HG03558 (cell line): Measurements from ENCODE around the gene THY1.
"Not testable (repeated sequence)": the region's sequence is repeated elsewhere in the genome, so short reads cannot be mapped to it uniquely, and the experiment has no call there.

Experiments used
- ATAC-seq: cut with Tn5 transposase; IDR thresholded peaks from one replicate; pipeline ENCODE4 v1.9.1; 2021; ENCODE audit warnings: moderate number of reproducible peaks; ENCODE audit not compliant: unreplicated experiment; ENCODE audit errors: extremely low read depth

THY1 gene

DNA sequence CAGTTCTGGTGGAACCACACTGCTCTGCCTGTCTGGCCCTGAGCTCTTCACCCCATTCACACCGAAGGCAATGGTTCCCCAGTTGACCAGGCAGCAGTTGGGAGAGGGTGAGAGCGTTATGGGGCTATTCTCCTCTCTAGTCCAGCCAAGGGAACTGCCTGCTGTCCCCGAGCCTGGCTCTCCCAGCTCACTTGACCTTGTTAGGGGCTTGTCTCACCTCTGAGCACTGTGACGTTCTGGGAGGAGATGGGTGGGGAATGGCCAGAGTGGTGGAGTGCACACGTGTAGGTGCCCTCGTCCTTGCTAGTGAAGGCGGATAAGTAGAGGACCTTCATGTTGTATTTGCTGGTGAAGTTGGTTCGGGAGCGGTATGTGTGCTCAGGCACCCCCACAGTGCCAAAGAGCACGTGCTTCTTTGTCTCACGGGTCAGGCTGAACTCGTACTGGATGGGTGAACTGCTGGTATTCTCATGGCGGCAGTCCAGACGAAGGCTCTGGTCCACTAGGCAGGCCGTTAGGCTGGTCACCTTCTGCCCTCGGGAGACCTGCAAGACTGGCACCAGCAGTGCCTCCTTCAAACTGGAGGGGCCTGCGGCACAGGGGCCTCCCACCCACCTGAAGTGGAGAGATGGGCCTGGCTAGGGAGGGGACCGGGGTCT, 3.0 kb downstream of the THY1 start:
- no peak for ATAC-seq

DNA sequence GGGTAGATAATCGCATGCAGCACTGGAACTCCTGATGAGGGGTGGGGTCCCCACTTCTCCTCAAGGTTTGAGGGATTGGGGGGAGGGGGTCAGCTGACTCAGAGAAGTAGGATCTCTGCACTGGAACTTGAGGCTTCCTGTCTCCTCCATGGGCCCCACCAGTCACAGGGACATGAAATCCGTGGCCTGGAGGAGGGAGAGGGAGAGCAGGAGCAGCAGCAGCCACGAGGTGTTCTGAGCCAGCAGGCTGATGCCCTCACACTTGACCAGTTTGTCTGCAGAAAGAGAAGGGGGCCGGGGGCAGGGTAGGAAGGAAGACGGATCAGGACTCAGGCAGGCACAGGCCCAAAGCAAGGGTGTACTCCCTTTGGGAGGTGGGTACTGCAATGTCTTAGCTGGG, 3.7 kb downstream of the THY1 start:
- ATAC-seq, result no peak

DNA sequence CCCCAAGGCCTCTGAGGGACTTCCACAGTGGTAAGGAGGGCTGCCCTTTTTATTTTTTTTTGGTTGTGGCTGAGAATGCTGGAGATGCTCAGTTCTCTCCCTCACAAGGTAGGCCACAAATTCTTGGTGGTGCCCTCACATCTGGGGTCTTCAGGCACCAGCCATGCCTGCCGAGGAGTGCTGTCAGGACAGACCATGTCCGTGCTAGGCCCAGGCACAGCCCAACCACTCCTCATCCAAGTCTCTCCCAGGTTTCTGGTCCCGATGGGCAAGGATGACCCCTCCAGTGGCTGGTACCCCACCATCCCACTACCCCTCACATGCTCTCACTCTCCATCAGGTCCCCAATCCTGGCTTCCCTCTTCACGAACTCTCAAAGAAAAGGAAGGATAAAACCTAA, 4.2 kb downstream of the THY1 start:
- ATAC-seq, result no peak

DNA sequence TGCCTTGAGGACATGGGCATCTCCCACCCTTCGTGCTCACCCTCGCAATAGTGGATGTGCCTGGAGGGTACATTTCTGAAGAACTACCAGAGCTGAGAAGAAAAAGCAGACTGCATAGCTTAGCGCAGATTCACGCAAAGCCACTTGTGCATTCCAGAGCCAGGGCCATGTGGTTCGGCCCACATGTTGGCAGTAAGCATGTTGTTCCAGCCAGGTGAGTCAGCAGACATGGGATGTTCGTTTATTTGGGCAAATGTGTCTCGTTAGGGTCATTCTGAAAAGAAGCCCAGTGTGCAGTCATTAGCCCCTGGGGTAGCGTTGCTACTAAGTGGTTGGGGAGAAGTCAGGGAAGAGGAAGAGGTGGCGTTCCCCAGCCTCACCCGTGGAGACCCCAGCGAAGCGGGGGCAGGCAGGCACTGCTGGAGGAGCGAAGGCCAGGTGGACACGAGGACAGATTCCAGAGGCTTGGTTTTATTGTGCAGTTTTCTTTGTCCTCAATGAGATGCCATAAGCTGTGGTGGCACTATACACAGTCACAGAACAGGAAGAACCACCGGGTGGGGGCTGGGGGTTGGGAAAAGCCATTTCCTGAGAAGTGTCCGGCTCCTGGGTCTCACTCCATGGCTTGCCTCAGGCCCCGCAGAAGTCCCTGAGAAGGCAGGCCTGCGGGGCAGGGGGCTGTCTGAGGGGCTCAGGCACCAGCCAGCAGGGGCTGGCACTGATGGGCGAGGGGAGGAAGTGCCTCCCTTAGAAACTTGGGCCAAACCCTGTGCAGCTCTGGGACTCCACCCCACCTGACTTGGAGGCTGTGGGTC, 5.0 kb downstream of the THY1 start:
- ATAC-seq, result no peak

DNA sequence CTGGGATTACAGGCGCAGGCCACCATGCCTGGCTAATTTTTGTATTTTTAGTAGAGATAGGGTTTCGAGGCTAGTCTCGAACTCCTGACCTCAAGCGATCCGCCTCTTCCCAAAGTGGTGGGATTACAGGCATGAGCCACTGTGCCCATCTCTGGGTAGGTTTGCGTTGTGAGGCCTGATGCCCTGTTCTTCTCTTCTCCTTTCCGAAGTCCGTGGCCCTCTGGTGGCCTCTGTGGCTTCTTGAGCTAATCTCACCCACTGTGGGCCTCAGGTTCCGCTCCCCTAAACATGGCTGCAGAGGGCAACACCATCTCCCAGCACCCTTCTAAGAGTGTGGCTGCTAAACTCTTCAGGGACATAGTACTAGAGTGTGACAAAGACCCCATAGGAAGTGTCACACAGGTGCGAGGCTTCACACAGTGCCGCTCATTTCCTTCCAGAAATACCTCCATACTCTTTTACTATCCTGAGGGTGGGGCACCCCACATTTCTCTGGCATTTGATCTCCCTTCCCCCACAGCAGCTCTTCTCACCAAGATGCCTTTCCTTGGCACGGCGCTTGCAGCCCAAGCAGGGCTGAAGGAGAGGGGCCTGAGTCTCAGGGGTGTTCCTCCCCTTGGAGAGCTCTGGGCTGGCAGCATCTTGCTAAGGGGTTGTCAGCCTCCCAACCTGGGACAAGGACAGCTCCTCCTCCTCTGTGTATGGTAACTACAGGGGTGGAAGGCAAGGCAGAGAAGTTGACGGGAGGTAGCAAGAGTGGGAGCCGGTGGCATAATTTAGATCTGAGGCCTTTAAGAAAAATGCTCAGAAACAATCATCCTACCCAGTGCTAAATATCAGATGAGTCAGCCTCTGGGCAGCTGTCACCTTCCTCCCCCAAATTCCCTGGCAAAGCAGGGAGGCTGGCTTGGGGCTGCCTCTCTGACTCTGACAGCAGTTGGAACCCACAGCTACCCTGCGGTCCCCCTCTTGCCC, 6.1 kb downstream of the THY1 start:
- no peak for ATAC-seq

DNA sequence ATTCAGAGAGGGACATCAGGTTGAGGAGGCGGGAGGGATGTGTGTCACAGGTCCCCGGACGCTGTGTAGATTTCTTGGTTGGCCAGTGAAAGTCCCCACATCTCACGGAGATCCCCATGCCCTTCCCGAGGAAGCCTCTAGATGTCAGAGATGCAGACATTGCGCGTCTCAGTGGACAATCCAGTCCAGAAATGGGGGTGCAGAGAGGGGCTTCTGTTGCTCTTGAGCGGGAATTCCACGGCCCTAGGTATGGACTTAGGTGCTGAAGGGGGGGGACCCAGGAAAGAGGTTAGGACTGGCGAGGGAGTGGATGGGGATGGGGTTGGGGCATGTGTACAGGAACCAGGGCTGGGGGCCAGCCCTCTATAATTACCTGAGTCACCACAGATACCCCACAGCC, 7.0 kb downstream of the THY1 start:
- ATAC-seq, result no peak

DNA sequence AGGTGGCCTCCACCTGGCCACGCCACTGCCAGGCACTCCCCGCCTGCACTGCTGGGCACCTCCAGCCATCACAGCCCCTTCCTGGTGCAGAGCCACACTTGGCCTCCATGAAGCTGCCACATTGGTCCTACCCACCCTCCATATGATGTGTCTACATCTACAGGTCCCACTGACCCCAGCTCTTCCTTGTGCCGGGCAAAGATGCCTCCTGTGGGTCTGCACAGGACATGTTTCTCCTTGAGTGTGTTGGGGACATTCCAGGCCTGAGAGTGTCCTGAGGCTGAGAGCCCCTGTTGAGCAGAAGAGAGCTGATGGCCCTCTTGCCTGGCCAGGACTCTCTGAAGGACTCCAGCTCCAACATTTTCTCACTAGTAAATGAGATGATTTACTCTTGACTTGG, 7.5 kb downstream of the THY1 start:
- no peak for ATAC-seq

DNA sequence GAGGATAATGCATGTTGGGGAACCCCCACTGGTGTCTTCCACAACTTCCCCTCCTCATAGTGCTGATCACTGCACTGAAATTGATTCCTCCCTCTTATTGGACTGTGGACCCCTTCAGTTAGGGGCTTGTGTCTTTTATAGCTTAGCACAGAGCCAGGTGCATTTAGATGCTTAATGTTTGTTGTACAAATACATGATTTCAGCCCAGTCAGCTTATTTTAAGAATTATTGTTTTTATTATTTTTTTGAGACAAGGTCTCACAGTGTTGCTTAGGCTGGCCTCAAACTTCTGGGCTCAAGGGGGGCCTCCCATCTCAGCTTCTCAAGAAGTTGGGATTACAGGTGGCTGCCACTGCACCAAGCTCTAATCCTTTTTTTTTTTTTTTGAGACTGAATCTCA, 8.2 kb downstream of the THY1 start:
- no peak for ATAC-seq

DNA sequence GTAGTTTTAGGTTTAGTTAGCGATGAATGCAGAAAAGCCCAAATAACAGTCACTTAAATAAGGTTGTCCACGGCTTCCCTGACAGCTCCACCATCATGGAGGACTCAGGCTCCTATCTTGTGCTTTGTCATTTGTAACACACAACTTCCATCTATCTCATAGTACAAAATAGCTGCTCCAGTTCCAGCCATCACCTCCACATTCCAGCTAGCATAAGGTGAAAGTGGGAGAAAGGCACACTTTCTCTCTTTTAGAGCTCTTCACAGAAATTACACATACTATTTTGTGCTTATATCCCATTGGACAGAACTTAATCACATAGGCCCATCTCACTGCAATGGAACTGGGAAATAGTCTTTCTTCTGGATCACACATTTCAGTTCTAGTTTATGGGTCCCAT, 8.7 kb downstream of the THY1 start:
- no peak for ATAC-seq

DNA sequence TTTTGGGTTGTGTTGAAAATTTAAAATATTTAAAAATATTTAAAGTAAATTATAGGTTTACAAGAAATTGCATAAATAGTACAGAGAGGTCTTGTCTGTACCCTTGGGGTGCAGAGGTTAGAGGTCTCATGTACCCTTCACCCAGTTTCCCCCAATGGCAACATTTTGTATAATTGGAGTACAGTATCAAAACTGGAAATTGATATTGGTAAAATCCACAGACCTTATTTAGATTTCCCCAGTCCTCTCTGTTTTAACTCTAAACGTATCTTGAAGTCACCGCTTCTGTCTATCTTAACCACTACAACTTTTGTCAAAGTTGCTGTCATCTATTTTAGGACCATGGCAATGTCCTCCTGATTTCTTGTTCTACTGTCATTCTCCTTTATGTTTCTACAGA, 10.9 kb downstream of the THY1 start:
- ATAC-seq, result no peak

DNA sequence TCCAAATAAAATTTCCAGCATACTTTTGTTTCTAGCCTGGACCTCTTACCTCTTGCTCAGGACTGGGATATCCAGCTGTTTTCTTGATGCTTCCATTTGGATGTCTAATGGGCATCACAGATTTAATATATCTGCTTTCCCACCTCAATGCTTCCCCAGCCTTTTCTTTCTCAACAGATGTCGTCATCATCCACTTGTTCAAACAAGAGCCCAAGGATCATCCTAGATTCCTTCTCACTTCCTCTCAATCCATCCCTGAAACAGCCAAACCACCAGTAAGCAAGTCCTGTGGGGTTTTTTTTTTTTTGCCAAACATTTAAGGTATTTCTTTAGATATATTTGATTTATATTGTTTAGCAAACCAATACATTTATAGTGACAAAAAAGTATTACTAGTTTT, 12.5 kb downstream of the THY1 start:
- ATAC-seq, result no peak

DNA sequence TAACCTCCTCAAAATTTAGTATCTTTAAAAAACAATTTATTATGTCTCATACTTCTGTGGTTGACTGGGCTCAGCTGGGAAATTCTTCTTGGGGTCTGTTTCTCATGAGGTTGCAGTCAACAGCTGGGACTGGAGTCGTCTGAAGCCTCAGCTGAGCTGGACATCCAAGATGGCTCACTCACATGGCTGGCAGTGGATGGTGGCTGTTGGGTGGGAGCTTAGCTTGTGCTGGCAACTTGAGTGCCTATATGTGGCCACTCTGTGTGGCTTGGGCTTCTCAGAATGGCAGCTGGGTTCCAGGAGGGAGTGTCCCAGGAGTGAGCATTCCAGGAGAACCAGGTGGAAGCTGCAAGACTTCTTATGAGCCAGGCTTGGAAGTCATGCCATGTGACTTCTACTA, 13.2 kb downstream of the THY1 start:
- ATAC-seq, result no peak

DNA sequence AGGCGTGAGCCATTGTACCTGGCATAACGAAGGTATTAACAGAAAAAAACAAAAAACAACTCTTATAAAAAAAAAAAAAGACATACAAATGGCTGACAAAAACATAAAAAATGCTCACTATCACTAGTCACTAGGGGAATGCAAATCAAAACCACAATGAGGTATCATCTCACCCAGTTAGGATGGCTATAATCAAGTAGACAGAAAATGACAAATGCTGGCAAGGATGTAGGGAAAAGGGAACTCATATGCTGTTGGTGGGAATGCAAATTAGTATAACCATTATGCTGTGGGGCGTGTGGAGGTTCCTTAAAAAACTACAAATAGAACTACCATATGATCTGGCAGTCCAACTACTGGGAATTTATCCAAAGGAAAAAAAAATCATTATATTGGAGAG, 17.0 kb downstream of the THY1 start:
- no peak for ATAC-seq

DNA sequence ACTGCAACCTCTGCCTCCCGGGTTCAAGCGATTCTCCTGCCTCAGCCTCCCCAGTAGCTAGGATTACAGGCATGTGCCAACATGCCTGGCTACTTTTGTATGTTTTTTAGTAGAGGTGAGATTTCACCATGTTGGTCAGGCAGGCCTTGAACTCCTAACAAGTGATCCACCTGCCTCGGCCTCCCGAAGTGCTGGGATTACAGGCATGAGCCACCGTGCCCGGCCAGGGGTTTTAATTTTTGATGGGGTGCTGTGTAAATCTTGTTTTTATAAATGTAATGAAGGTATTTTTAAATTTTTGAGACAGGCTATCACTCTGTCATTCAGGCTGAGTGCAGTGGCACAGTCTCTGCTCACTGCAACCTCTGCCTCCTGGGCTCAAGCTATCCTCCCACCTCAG, 17.5 kb downstream of the THY1 start:
- ATAC-seq, result not testable (repeated sequence)

DNA sequence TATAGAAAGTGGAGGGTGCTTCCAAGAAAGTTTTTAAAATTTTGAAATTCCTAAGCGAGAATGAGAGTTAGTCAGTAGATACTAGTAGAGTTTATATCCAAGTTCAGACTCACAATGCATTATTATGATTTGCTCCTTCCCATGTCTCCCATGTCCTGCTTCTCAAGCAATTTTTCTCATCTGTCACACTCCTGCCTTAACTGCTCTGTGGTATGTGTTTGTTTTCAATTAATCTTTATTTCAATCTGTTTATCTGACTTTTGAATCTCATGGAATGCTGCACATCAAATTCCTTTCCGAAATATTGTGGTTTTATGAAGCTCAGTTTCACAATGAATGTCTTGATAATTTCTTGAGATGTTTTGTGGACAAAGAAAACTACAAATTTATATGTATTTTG, 18.1 kb downstream of the THY1 start:
- no peak for ATAC-seq

DNA sequence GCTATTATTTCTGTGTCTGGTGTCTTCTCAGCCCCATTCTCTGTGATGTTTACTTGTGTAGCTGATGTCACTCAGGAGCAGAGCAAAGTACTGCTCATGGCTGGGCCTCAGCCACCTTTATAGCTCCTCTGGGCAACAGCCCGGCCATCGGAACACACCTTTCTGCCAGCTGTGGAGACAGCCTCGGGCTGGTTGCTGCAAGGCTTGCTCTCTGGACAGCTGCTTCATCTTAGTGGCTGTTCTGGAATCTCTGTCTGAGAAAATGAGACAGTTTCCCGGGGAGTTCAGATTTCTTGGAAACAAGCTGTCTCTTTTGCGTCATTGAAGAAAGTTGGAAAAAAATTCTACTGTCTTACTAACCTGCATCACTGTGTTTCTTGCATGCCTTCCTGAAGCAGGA, 20.0 kb downstream of the THY1 start:
- ATAC-seq, result no peak

DNA sequence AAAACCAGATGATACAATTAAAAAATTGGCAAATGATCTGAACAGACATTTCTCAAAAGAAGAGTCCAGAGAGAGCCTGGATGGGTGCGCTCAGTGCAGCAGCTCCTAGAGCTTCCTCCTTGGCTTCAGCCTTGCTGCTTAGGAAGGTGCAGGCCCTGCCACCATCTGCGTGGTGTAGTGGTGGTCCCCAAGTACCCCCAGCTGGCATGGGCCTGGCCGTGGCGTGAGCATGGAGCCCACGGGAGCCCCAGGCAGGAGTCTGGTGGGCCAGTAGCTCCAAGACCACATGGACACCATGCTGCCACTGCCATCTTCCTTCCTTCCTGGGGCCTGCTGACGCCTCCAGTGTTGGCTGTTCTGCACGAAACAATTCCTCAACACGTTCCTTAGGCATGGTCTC, 20.5 kb downstream of the THY1 start:
- ATAC-seq, result no peak

DNA sequence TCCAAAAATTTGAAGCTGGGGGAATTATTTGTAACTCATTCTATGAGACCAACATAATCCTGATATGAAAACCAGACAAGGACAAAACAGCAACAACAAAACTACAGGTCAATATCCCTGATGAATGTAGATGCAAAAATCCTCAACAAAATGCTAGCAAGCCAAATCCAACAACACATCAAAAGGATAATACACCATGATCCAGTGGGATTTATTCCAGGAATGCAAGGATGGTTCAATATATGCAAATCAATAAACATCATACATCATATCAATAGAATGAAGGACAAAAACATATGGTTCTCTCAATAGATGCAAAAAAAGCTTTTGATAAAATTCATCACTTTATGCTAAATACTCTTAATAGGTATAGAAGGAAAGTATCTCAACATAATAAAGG, 22.1 kb downstream of the THY1 start:
- ATAC-seq, result no peak

DNA sequence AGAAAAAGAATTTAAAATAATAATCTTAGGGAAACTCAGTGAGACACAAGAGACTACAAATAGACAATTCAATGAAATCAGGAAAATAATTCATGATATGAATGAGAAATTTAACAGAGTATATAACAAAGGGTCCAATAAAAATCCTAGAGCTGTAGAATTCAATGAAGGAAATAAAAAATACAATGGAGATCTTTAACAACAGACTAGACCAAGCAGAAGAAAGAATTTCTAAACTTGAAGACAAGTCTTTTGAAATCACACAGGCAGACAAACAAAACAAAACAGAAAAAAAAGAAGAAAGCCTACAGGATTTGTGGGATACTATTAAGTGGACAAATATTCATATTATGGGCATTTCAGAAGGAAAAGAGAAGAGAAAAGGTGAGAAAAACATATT, 25.2 kb downstream of the THY1 start:
- no peak for ATAC-seq

DNA sequence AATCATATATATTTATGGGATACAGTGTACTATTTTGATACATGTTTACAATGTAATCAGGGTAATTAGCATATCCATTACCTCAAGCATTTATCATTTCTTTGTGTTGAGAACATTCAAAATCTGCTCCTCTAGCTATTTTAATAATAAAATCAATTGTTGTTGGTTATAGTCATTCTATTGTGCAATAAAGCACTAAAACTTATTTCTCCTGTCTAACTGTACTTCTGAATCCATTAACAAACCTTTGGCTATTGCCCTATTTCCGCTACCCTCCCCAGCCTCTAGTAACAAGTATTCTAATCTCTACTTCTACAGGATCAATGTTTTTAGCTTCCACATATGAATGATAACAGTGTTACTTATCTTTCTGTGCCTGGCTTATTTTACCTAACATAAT, 26.1 kb downstream of the THY1 start:
- ATAC-seq, result no peak

DNA sequence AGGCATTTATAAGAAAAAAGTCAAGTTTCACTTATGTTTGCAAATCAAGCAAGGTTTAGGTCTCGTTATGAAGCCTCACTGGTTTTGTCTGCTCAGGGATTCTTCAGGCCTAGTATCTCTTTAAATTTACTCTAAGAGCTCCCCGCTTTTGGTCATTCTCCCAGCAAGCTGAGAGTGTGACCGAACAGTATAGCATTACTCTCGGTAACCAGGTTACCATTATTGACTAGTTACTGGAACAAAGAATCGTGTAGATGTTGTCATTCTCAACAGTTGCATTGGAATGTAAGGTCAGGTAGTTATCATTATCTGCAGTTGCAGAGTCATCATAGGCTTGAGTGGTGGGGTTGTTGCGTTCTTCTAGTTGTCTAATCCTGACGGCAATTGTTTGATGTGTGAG, 31.7 kb downstream of the THY1 start:
- ATAC-seq, result no peak
